GM12878 (cell line): ENCODE results near the gene EGFR. TPM values are rescaled to one million over a fixed set of nuclear protein-coding genes. Genes with fewer than 3 reads are reported as not detected.

Experiments used
- ATAC-seq: fragments of 200-7000 bp; cut with Tn5 transposase; 3 replicates; pipeline ENCODE4 v1.9.1; 2020; ENCODE audit warnings: mild to moderate bottlenecking, moderate library complexity
- BruUV-seq: library from RNA; stranded (reverse); fragments of 400-500 nt; replicated peaks from 2 replicates; lab custom pipeline; 2021; lab: Mats Ljungman, UMichigan
- CTCF ChIA-PET: fragments of 300-600 bp; sonication (Branson Sonifier 250); formaldehyde crosslinking; extraction: SDS; loops from one replicate; lab custom pipeline; 2021; ENCODE audit warnings: inconsistent platforms; lab: Yijun Ruan, JAX
- POLR2A ChIA-PET: fragments of 350-600 bp; formaldehyde crosslinking; extraction: SDS; loops from one replicate; lab custom pipeline; 2021; ENCODE audit warnings: inconsistent platforms; lab: Charles Lee
- RAD21 ChIA-PET: fragments of 300-600 bp; sonication (Branson Sonifier 250); formaldehyde crosslinking; loops from one replicate; lab custom pipeline; 2023; ENCODE audit warnings: antibody characterized with exemption; ENCODE audit not compliant: unreplicated experiment; lab: Charles Lee
- SMC1A ChIA-PET: fragments of 300-600 bp; sonication (Branson Sonifier 250); formaldehyde crosslinking; loops from one replicate; lab custom pipeline; 2023; ENCODE audit not compliant: unreplicated experiment, uncharacterized antibody; lab: Charles Lee
- DNase-seq: peaks from one replicate; pipeline ENCODE4 v3.0.0-alpha.2; 2011; ENCODE audit warnings: low read depth, low spot score
- FAIRE-seq: peaks from 3 replicates; lab custom pipeline; 2011; peaks lifted over from hg19 to GRCh38; lab: Jason Lieb, UNC
- H2AFZ ChIP-seq: 2 replicates; pipeline ENCODE4 v1.6.0; 2011; ENCODE audit warnings: low read depth, low read length, control low read depth; ENCODE audit not compliant: control insufficient read depth
- H3K27ac ChIP-seq: 2 replicates; pipeline ENCODE4 v1.5.1; 2011; ENCODE audit warnings: control low read depth; ENCODE audit not compliant: control insufficient read depth, insufficient read depth
- H3K27me3 ChIP-seq, 2 experiments: replicated peaks in 1 of 2; 2 replicates each; pipeline versions ENCODE4 v1.6.0 to v1.6.1; 2011; ENCODE audit warnings: low read length in 1 of 2; ENCODE audit not compliant: control insufficient read depth in 2 of 2, insufficient read depth in 2 of 2
- H3K36me3 ChIP-seq, 2 experiments: 2 replicates each; pipeline ENCODE4 v1.5.1; 2011; ENCODE audit warnings: low read length in 1 of 2; ENCODE audit not compliant: control insufficient read depth in 2 of 2, insufficient read depth in 2 of 2
- H3K4me1 ChIP-seq: 2 replicates; pipeline ENCODE4 v1.6.1; 2011; ENCODE audit warnings: mild to moderate bottlenecking, low read length, moderate library complexity, mixed read lengths; ENCODE audit not compliant: control insufficient read depth, insufficient read depth
- H3K4me2 ChIP-seq: 2 replicates; pipeline ENCODE4 v1.6.0; 2011; ENCODE audit warnings: control low read depth; ENCODE audit not compliant: control insufficient read depth, insufficient read depth
- H3K4me3 ChIP-seq: fragments of 200-600 bp; sonication (generic); 2 replicates; pipeline ENCODE4 v1.5.1; 2016
- H3K79me2 ChIP-seq: 2 replicates; pipeline ENCODE4 v1.6.0; 2011; ENCODE audit warnings: low read length; ENCODE audit not compliant: control insufficient read depth, insufficient read depth
- H3K9ac ChIP-seq: 2 replicates; pipeline ENCODE4 v1.8.0; 2011; ENCODE audit warnings: low read length, control low read depth, mixed read lengths; ENCODE audit not compliant: control insufficient read depth, insufficient read depth
- H3K9me3 ChIP-seq: replicated peaks from 3 replicates; pipeline ENCODE4 v1.5.1; 2011; ENCODE audit warnings: mild to moderate bottlenecking, low read length; ENCODE audit not compliant: control insufficient read depth, insufficient read depth
- H4K20me1 ChIP-seq: 2 replicates; pipeline ENCODE4 v1.6.0; 2011; ENCODE audit not compliant: control insufficient read depth, insufficient read depth
- BMI1 ChIP-seq: fragments of 450-650 bp; IDR thresholded peaks from 2 replicates; pipeline ENCODE4 v1.6.1; 2016; ENCODE audit warnings: mild to moderate bottlenecking, moderate library complexity, borderline replicate concordance
- CBFB ChIP-seq: IDR thresholded peaks from 2 replicates; pipeline ENCODE4 v1.6.1; 2016; ENCODE audit warnings: antibody characterized with exemption, low read depth
- CREM ChIP-seq: IDR thresholded peaks from 2 replicates; pipeline ENCODE4 v1.6.1; 2014; ENCODE audit warnings: antibody characterized with exemption, low read depth
- FOS ChIP-seq: IDR thresholded peaks from 3 replicates; pipeline ENCODE4 v1.6.1; 2011; ENCODE audit warnings: borderline replicate concordance; ENCODE audit not compliant: insufficient read length; ENCODE audit errors: extremely low read depth
- HDAC2 ChIP-seq: fragments of 200-600 bp; sonication (generic); IDR thresholded peaks from 2 replicates; pipeline ENCODE4 v1.6.1; 2017
- MTA2 ChIP-seq: fragments of 450-650 bp; IDR thresholded peaks from 2 replicates; pipeline ENCODE4 v1.6.1; 2016; ENCODE audit warnings: low read depth, mild to moderate bottlenecking, moderate library complexity
- MTA3 ChIP-seq: IDR thresholded peaks from 2 replicates; pipeline ENCODE4 v1.6.1; 2012; ENCODE audit warnings: low read length, inconsistent platforms, borderline replicate concordance
- MYC ChIP-seq: IDR thresholded peaks from 2 replicates; pipeline ENCODE4 v1.6.1; 2011; ENCODE audit warnings: mild to moderate bottlenecking, low read length, moderate library complexity, inconsistent platforms; ENCODE audit not compliant: insufficient read depth, insufficient replicate concordance, insufficient read length, severe bottlenecking
- NBN ChIP-seq: fragments of 450-650 bp; IDR thresholded peaks from 2 replicates; pipeline ENCODE4 v1.6.1; 2016
- NR2F1 ChIP-seq: fragments of 450-650 bp; conservative IDR thresholded peaks from 2 replicates; pipeline ENCODE4 v1.6.1; 2017; ENCODE audit warnings: mild to moderate bottlenecking
- PML ChIP-seq: IDR thresholded peaks from 2 replicates; pipeline ENCODE4 v1.6.1; 2012; ENCODE audit warnings: low read length, inconsistent platforms
- SMC3 ChIP-seq: IDR thresholded peaks from 2 replicates; pipeline ENCODE4 v1.6.1; 2011; ENCODE audit warnings: low read length, improper control_type of control experiment, borderline replicate concordance
- SP1 ChIP-seq: IDR thresholded peaks from one replicate; pipeline ENCODE4 v1.6.1; 2011; ENCODE audit warnings: low read depth, low read length
- WRNIP1 ChIP-seq: IDR thresholded peaks from 2 replicates; pipeline ENCODE4 v1.6.1; 2011; ENCODE audit warnings: low read depth, low read length, improper control_type of control experiment, borderline replicate concordance
- ZSCAN29 ChIP-seq: fragments of 450-650 bp; IDR thresholded peaks from 2 replicates; pipeline ENCODE4 v1.6.1; 2017; ENCODE audit warnings: mild to moderate bottlenecking, moderate library complexity
- WGBS: methylation state at CpG from one replicate; pipeline ENCODE4 v1.1.6; 2016; ENCODE audit warnings: low lambda C conversion rate; ENCODE audit not compliant: insufficient replicate concordance, insufficient coverage; ENCODE audit errors: missing lambda C conversion rate; 5-methylcytosine and 5-hydroxymethylcytosine counted together
- in situ Hi-C: fragments of 300-500 bp; cut with MboI; formaldehyde crosslinking; loops from 9 replicates; pipeline ENCODE4 v1.14.3; 2018; ENCODE audit warnings: mixed read lengths
- intact Hi-C: fragments of 100-400 bp; cut with micrococcal nuclease; formaldehyde crosslinking; loops from one replicate; pipeline ENCODE4 v1.14.2; 2022; ENCODE audit not compliant: unreplicated experiment
- polyA plus RNA-seq, 11 experiments: library from polyadenylated mRNA; depleted of rRNA in 4 of 11; unstranded in 6 of 11; stranded (reverse) in 5 of 11; fragments of >200 nt; fragmentation: Nextera tagmentation in 4 of 11; fragmentation: Illumina TruSeq in 1 of 11; extraction: Ambion mirVana in 4 of 11; extraction: Trizol in 1 of 11; gene quantifications; 1 replicate in 1 of 11; 2 replicates in 10 of 11; pipeline versions ENCODE4 v1.2.1 to v1.2.3, GENCODE V29; 2011 to 2016; ENCODE audit warnings: inconsistent platforms in 2 of 11, missing spikeins in 2 of 11, low read depth in 1 of 11
- total RNA-seq, 4 experiments: library from RNA; depleted of rRNA in 3 of 4; stranded (reverse); fragments of >200 nt in 3 of 4; fragmentation: Illumina TruSeq in 1 of 4; extraction: Trizol in 1 of 4; gene quantifications; 2 replicates each; pipeline versions ENCODE4 v1.2.1 to v1.2.3, GENCODE V29; 2013 to 2021
- TF ChIP-seq, protein P1 (sequence below): fragments of 150-350 bp; IDR thresholded peaks from 2 replicates; pipeline ENCODE4 v1.6.1; 2016; ENCODE audit warnings: low read depth, low read length
- TF ChIP-seq, protein P2 (sequence below): IDR thresholded peaks from 2 replicates; pipeline ENCODE4 v1.6.1; 2011; ENCODE audit warnings: mild to moderate bottlenecking, low read depth, low read length, moderate library complexity; ENCODE audit not compliant: insufficient replicate concordance
- TF ChIP-seq, protein P3 (sequence below): fragments of 150-350 bp; IDR thresholded peaks from 2 replicates; pipeline ENCODE4 v1.6.1; 2014; ENCODE audit warnings: mild to moderate bottlenecking, low read depth, low read length

Gene EGFR
- total and polyA plus RNA-seq, 10 of the 15 experiments (the other 5 are each of a cell fraction or from before 2014, with no cell fraction given), result 0.01 to 0.31 TPM; not detected in 8

DNA sequence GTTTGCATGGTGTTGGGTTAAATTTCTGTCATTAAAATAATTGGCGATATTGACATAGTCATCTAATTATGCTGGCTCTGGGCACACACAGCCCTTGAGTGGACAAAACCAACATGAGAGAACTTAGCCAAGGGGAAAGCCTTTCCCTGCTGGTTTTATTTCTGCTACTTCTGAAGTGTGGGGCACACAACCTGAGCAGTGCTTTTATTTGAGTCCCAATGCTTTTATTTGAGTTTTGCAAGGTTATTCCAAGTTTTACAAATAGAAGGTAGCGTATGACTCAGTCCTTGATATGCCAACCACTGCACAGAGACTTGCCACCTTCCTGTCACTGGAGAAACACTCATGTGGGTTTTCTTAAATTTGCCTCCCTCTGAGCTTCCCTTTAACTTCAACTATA, 145.7 kb downstream of the EGFR start (continued):
- TF ChIP-seq, protein P1, sequence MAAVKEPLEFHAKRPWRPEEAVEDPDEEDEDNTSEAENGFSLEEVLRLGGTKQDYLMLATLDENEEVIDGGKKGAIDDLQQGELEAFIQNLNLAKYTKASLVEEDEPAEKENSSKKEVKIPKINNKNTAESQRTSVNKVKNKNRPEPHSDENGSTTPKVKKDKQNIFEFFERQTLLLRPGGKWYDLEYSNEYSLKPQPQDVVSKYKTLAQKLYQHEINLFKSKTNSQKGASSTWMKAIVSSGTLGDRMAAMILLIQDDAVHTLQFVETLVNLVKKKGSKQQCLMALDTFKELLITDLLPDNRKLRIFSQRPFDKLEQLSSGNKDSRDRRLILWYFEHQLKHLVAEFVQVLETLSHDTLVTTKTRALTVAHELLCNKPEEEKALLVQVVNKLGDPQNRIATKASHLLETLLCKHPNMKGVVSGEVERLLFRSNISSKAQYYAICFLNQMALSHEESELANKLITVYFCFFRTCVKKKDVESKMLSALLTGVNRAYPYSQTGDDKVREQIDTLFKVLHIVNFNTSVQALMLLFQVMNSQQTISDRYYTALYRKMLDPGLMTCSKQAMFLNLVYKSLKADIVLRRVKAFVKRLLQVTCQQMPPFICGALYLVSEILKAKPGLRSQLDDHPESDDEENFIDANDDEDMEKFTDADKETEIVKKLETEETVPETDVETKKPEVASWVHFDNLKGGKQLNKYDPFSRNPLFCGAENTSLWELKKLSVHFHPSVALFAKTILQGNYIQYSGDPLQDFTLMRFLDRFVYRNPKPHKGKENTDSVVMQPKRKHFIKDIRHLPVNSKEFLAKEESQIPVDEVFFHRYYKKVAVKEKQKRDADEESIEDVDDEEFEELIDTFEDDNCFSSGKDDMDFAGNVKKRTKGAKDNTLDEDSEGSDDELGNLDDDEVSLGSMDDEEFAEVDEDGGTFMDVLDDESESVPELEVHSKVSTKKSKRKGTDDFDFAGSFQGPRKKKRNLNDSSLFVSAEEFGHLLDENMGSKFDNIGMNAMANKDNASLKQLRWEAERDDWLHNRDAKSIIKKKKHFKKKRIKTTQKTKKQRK, result no peak
- TF ChIP-seq CREM, result no peak
- TF ChIP-seq, protein P2, sequence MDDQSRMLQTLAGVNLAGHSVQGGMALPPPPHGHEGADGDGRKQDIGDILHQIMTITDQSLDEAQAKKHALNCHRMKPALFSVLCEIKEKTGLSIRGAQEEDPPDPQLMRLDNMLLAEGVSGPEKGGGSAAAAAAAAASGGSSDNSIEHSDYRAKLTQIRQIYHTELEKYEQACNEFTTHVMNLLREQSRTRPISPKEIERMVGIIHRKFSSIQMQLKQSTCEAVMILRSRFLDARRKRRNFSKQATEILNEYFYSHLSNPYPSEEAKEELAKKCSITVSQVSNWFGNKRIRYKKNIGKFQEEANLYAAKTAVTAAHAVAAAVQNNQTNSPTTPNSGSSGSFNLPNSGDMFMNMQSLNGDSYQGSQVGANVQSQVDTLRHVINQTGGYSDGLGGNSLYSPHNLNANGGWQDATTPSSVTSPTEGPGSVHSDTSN, result no peak
- no peak for TF ChIP-seq MTA2
- no peak for TF ChIP-seq WRNIP1

DNA sequence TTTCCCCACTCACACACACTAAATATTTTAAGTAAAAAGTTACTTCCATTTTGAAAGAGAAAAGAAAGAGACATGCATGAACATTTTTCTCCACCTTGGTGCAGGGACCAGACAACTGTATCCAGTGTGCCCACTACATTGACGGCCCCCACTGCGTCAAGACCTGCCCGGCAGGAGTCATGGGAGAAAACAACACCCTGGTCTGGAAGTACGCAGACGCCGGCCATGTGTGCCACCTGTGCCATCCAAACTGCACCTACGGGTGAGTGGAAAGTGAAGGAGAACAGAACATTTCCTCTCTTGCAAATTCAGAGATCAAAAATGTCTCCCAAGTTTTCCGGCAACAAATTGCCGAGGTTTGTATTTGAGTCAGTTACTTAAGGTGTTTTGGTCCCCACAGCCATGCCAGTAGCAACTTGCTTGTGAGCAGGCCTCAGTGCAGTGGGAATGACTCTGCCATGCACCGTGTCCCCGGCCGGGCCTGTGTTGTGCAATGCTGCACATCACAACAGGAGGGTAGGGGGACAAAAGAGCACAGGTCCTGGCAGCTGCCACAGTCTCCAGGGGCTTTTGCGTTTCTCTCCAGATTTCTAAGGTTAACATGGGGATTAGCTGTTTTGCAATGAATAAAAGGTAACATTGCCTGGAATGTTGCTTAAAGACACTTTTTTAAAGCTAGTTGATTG, 146.5 kb downstream of the EGFR start:
- WGBS, result 57% methylated on average over 13 of the region's 13 CpGs
- Histone ChIP-seq H3K4me3 (no peak overlapping the region), H3K4me2 (no peak overlapping the region), H3K27ac (no peak overlapping the region), H3K9me3 (no peaks in the 10 kb centered on the region; the same call in 2 of the 3 replicates), H3K9ac (no peak overlapping the region), H2AFZ (no peak overlapping the region), H3K79me2 (no peaks in the 10 kb centered on the region), H3K36me3 (no peaks in the 10 kb centered on the region), H3K27me3 (no peaks in the 10 kb centered on the region; a peak in 2 of 4 replicates), H4K20me1 (no peaks in the 10 kb centered on the region), H3K4me1 (no peaks in the 10 kb centered on the region)
- CTCF ChIA-PET, result no interaction called here
- no peak for DNase-seq
- RAD21 ChIA-PET, result no interaction called here
- BruUV-seq, result no TSS peak
- SMC1A ChIA-PET, result interaction anchor here (1.3 kb wide), 1 partner anchor 23 kb away, joined by 4 read pairs; no protein-coding TSS in a partner anchor
- intact Hi-C loops, result no loop called here
- in situ Hi-C loops, result no loop called here
- no peak for FAIRE-seq
- ATAC-seq, result no peak
- POLR2A ChIA-PET, result interaction anchor here (0.6 kb wide), 1 partner anchor 19 kb away, joined by 4 read pairs; no protein-coding TSS in a partner anchor
- TF ChIP-seq SMC3, result no peak
- no peak for TF ChIP-seq PML
- no peak for TF ChIP-seq NBN
- TF ChIP-seq, protein P3, sequence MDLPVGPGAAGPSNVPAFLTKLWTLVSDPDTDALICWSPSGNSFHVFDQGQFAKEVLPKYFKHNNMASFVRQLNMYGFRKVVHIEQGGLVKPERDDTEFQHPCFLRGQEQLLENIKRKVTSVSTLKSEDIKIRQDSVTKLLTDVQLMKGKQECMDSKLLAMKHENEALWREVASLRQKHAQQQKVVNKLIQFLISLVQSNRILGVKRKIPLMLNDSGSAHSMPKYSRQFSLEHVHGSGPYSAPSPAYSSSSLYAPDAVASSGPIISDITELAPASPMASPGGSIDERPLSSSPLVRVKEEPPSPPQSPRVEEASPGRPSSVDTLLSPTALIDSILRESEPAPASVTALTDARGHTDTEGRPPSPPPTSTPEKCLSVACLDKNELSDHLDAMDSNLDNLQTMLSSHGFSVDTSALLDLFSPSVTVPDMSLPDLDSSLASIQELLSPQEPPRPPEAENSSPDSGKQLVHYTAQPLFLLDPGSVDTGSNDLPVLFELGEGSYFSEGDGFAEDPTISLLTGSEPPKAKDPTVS, result no peak
- TF ChIP-seq BMI1, result no peak
- TF ChIP-seq CBFB, result no peak
- TF ChIP-seq MYC, result no peak
- no peak for TF ChIP-seq HDAC2
- TF ChIP-seq NR2F1, result no peak
- no peak for TF ChIP-seq SP1
- TF ChIP-seq MTA3, result no peak
- no peak for TF ChIP-seq ZSCAN29
- no peak for TF ChIP-seq FOS
